Lower leg skin (tissue), 3 donors: Measurements from ENCODE around the gene FIBCD1.

Source experiments
- CTCF ChIP-seq, 3 donors: fragments of 450-650 bp; IDR thresholded peaks; one replicate each; pipeline ENCODE4 v1.5.1; 2016; ENCODE audit warnings: antibody characterized with exemption in 3 of 3, mild to moderate bottlenecking in 3 of 3, moderate library complexity in 2 of 3
- POLR2A ChIP-seq, 2 donors: fragments of 450-650 bp; IDR thresholded peaks; one replicate each; pipeline ENCODE4 v1.6.1; 2016 to 2017; ENCODE audit warnings: antibody characterized with exemption in 2 of 2, mild to moderate bottlenecking in 1 of 2, moderate library complexity in 1 of 2

- TF ChIP-seq CTCF (IDR thresholded peaks at IDR 0.05), result no peak
- no peak for TF ChIP-seq POLR2A (IDR thresholded peaks at IDR 0.05)
These were observed 8.6 kb upstream of the FIBCD1 start for GRCh38 chr9:130947618-130948140.
